GM18907 (cell line): Measurements from ENCODE around the gene MTTP.
A peak's percentile ranks its signal among the peaks of the same experiment; 100 is the strongest.
"Not testable (repeated sequence)": the region's sequence is repeated elsewhere in the genome, so short reads cannot be mapped to it uniquely, and the experiment has no call there.

Experiments used
- ATAC-seq: cut with Tn5 transposase; IDR thresholded peaks from one replicate; pipeline ENCODE4 v1.9.1; 2021; ENCODE audit warnings: mild to moderate bottlenecking, moderate library complexity; ENCODE audit not compliant: unreplicated experiment

Gene MTTP

DNA sequence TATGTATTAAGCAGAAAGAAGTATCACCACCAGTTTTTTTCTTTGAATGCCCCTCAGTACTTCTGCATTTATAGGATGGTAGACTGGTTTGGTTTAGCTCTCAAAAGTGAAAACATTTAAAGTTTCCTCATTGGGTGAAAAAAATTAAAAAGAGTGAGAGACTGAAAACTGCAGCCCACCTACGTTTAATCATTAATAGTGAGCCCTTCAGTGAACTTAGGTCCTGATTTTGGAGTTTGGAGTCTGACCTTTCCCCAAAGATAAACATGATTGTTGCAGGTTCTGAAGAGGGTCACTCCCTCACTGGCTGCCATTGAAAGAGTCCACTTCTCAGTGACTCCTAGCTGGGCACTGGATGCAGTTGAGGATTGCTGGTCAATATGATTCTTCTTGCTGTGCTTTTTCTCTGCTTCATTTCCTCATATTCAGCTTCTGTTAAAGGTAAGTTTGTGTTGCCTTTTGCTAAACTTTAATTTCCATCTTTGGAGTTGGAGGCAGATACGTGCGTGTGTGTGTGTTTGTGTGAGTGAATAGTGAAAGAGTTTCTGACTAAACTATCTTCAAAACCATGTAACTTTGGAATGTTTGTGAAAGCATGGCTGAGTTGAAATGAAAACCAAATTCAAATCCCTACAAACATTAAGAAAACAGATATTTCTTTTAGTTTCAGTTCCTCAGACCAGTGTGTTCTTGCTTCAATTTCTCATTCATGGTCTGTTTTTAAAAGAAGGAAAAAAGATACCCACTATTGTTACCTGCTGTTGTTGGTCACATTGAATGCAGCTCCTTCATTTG, at the start of gene MTTP:
Gene MTTP (plus strand): TSS at position 295 of the 795 bp plus-strand sequence. CDS start 86 bp downstream, at position 381.
- peak; percentile 85 for ATAC-seq

DNA sequence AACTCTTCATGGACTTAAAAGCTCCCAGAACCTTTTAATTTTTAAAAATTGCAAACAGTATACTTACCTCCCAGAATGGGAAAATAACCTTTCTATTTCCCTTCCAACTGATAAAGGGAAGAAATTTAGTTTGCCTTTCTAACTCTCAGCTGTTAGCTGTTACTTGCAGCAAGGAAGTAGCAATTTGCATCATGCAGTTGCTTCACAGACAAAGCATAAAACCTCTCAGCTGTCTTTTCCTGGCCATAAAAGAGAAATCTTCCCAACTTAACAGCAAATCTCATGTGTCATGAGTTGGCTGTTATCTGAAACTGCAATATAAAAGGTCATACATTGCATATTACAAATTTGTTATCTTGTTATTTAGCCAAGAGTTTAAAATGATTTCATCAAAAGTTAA, 45.4 kb upstream of the MTTP start:
- no peak for ATAC-seq

DNA sequence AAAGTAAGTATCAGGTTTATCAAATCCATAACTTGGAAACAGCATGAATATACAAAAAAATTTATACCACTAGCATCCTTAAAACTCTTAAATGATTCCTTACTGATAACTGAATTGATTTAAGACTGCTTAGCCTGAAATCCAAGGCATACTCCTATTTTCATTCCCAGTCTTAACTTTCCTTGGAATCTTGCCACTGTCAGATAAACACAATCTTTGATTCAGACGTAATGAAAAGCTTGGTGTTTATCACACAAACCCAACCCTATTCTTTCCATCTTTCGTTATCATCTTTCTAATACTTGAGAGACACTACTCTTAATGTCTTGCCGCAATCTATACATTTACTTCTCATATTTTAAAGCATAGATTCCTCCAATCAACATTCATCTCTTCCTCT, 44.7 kb upstream of the MTTP start:
- no peak for ATAC-seq

DNA sequence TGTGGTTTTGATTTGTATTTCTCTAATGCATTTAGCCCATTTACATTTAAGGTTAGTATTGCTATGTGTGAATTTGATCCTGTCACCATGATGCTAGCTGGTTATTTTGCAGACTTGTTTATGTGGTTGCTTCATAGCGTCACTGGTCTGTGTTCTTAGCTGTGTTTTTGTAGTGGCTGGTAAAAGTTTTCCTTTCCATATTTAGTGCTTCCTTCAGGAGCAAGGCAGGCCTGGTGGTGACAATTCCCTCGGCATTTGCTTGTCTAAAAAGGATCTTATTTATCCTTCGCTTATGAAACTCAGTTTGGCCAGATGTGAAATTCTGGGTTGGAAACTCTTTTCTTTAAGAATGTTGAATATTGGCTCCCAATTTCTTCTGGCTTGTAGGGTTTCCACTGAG, 39.9 kb upstream of the MTTP start:
- not testable (repeated sequence) for ATAC-seq

DNA sequence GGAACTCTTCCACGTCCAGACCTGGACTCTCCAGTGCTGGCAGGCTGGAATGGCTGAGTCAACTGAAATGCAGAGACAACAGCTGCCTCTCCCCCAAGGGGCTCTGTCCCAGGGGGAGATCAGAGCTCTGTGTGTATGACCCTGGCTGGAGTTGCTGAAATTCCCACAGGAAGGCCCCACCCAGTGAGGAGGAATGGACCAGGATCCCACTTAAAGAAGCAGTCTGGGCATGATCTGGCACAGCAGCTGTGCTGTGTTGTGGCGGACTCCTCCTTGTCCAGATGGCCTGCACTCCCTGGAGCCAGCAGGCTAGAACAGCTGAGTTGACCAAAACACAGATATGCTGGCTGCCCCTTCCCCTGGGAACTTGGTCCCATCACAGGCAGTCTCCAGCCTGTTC, 38.4 kb upstream of the MTTP start:
- ATAC-seq, result no peak

DNA sequence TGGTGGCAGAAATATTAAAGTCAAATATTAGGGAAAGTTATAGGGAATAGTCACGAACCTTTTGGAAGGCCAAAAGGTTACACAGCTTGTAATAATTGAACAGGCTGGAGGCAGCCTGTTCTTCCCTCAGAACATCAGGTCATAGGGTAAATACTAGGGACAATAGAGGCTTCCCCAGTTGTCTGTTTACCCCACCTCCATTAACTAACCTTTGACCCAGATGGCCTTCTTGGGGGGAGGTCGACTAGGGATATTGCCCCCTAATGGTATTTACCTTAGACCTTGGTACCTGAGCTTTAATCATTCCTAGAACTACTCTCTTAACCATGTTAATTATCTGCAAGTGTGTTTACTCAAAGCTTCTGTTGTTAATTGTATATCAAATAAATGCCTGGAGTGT, 37.8 kb upstream of the MTTP start:
- ATAC-seq, result no peak

DNA sequence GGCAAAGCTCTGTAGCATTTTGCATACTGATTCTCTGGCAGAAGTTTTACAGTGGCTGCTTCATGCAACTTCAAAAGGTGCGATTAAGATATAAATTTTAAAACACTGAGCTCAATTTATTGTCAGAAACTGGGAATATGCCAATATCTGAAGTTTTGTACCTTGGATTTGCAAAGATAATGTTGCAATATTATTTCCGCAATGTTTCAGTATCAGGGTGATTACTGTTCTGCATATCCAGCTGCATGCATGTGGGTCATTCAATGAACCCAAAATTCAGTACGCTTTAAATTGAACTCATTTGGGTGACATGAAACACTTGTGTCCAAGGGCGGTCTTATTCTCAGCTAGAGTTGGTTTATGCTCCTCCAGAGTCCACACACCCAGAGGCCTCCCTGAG, 37.0 kb upstream of the MTTP start:
- ATAC-seq, result no peak

DNA sequence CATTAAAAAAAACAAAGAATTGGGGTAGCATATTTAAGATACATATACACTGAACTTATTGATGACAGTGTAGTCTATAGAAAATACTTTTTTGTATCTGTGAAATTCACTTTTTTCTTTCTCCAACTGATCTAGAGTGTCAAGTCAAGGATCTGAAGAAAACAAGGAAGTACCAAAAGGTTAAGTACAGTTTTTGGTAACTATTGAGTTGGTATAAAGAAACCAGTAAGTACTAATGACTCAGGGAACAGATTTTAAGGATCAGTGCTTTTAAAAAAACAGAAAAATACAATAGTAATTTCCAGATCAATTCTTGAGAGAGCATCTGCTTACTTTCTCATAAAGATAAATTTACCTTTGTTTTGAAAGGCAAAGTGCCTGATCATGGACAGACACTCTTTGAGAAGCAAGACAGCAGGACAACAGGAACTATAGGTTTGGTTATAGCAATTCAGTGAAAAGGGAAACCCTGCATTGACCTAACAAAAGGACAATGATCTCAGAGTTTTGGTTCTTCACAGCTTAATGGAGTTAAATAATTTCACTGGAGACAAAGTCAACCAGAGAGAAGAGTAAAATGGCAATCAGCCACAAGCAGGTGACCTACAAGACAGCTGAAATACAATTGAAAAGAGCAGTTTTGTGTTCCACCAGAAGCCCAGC, 34.2 kb upstream of the MTTP start:
- ATAC-seq, result no peak

DNA sequence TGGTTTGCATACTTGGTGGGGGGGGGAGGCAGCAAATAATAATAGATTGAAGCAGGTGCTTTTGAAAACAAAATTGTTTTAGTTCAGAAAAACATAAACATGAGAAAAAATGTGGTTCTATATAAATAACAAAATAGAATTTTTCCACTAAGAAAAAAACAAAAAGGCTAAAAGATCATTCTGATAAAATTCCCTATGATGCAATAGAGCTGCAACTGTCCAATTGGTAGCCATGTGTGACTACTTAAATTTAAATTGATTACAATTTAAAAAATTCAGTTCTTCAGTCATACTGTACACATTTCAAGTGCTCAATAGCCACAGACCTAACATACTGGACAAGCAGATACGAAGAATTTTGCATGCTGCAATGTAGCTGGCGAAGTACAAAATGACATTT, 21.8 kb upstream of the MTTP start:
- no peak for ATAC-seq

DNA sequence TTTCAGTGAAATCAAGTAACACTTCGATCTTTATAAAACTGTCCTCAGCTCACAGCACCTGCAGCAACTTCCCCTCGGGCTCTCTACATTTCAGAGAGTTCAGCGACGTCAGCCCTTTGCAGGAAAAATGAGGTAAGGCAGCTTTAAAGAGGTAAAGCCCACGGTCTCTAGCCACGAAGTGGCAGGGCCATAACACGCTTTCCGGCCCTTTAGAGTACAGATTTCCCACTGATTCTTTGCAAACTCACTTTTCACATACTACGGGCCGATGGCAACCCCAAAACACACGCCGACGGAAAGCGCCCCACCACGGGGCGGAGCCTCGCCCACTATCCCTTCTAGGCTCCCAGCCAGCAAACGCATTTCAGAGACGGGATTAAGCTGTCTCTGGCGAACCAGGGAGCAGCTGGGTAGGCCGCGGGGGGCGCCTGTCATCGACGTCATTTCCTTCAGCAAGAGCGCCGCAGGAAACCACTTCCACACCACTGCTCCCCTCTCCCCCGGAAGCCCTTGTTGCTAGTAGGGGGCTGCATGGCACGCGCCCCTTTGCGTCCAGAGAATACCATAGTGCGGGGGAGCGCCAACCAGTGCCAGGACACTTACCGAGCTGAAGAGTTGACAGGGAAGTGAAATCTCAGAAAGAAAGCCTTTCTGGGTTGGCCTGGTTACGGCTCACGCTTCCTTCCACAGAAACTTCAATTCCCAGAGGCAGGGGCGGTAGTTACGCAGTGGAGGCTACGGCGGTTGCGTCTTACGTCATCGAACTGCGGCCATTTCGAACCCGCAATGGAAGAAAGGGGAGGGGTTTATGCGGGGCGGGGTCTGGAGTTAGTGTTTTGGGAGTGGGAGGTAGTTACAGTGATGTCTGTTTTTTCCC, 11.1 kb upstream of the MTTP start, which contains the start of gene TRMT10A:
Gene TRMT10A (minus strand): TSS at position 730 of the 877 bp plus-strand sequence. CDS start 4,701 bp downstream, outside the sequence.
- ATAC-seq, result peak; percentile 96

DNA sequence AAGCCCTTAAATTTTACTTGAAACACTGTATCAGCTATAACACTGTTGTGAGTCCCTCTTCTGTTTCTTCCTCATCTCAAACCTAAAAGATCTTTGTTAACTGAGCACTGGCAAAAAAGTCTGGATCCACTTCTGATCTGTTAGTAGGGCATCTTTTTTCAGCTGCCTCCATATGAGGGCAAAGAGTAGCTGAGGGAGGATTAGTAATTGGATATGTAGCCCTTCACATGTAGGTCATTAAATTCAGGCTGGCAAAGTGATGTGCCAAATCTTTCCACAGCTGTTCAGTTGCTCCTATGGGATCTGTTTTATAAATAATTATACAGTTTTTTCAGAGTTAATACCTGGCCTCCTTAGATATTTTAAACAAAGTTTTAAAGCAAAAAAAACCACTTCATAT, 9.7 kb upstream of the MTTP start:
- ATAC-seq, result no peak

DNA sequence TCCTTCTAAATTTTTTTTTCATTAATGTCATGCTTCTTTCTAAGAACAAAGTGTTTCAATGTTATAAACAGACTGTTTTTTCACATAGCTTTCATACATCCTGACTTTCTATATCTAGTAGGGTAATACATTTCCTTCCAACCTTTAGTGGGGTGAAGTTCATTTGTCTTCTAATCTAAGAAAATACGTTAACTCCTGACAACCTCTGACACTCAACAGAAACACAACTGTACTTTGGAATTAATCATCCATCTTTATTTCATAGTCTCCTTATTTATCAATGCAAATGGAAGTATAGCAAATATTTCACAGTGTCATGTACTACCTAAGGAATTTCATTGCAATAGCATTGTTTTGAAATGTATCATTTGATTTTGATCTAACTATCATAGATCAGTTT, 2.7 kb upstream of the MTTP start:
- ATAC-seq, result no peak

DNA sequence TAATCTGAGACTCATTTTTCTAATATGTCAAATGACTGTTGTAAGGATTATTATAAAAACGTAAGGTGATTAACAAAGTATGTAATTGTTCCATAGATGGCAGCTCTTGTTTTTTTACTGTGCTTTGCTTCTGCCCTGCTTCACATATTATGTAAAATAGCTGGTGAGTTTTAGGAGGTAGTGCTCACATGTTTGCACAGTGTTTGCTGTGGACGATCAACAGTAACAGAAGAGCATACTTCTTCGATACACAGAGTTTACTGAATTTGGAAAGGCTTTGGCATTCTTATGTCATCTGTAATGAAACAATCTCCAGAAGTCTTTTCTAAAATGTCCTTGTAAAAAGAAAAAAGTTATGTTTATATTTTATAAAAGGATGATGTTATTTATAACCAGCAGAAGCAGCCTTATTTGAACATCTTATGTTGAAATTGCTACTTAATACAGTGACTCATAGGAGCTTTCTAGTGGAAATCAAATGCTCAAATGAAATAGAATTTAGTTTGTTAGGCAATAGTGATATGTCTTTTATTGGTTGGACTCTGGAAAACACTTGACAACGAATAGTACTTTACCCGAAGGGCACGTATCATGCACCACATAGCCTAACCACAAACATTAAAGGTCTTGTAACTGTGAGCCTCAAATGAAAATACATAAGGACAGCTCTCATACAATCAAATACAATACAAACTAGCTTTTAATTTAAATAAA, 1.9 kb upstream of the MTTP start:
- no peak for ATAC-seq

DNA sequence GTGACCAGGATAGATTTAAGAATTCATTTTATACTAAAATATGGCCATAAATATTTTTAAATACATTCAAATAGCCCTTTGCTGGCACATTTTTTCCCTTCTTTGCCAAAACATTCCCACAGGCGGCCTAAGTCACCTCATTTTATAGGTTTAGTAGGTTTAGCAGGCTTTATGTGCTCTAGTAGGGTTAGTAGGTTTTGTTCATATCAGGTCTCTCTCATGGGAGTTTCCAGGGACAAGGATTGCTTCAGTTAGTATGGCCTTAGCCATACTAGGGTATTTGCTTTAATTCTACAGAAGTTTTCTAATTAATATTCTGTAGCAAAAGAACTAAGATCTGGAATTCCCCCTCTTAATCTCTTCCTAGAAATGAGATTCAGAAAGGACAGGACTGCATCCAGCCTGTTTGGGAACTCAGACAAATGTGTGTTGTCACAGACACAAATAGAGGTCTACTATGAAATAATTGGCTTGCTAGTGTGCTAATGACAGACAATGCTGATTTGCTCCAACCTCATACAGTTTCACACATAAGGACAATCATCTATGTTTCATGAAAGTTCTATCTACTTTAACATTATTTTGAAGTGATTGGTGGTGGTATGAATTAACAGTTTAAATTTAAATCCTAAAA, 772 bp upstream of the MTTP start:
- no peak for ATAC-seq

DNA sequence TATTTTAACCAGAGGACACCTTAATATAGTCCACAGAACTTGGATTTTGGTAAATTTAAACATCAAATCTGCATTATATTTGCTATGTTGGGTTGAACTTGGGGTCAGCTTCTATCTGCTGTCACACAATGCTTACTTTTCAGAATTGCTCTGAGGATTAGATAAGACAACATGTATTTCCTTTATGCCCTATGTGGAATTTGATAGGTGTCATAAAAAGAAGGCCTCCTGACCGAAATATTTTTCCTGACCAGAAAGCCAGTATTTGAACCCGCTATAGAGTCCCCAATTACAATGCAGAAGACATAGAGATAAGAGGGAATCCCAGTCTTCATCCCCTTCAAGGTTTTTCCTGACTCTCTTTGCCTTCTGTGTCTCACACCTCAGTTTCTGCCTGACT, 4.1 kb downstream of the MTTP start:
- ATAC-seq, result no peak

DNA sequence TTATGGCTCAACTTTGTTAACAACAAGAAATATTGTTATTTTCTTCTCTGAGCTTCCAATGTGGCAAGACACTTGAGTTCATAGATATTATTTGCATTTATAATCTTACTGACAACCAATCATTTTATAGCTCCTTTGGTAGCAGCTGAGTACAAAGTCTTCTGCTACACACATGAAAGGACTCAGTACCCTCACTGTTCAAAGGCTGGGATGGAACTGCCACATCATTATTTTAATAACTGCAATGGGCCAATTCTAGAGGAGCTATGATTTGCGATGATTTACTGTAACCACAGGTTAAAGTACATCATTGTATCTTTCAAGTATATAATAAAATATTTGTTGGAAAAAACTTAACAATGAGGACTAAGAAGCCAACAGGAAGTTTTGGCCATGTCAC, 10.9 kb downstream of the MTTP start:
- ATAC-seq, result no peak

DNA sequence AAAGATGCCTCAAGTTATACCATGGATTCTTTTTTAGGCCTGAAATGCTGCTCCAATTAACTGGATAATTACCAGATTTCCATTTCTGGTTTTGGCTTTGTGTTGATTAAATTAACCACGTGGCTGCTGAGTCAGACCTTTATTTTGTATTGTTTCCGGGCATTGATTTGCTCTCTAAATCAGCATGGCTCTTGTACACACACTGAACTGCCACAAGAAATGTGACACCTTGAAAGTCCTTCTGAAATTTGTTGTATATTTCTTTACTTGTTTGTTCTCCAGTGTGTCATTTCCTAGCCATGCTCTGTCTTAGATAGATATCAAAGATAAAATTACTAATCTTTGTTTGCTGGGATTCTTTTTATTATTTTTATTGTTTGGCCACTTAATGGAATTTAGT, 11.7 kb downstream of the MTTP start:
- ATAC-seq, result no peak

DNA sequence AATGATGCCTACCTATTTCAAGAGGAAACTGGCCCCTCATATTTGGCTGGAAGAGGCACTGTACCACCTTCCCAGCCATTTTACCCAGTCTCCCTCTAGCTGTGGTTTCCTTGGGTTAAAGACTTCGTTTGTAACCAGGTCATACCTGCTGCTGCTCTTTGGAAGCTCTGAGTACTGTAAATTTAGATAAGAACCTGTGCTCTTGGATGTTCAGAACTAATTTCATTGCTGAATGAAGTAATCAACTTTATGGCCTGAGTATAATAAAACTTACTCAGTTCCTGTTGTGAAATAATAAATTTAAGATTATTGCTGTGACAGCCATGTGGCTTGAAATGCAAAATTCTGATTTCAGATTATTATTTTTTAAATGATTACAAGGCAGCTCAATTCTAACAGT, 12.2 kb downstream of the MTTP start:
- no peak for ATAC-seq

DNA sequence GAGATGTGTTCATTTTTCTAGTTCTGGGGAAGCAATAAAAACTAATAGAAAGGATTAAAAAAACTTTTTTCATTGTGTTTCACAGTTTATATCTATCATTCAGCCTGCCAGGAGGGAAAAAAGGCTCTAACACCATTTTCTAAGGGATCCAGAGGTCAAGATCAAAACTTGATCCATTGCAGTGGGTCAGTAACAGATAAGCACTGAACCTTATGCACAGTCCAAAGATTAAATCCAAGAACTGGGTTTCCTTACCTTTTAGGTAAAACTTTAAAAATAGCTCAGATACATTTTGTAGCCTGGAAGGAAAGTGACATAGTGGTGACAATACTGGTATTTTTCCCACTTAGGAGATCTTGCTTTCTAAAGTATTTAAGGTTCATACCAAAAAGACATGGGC, 12.7 kb downstream of the MTTP start:
- ATAC-seq, result no peak

DNA sequence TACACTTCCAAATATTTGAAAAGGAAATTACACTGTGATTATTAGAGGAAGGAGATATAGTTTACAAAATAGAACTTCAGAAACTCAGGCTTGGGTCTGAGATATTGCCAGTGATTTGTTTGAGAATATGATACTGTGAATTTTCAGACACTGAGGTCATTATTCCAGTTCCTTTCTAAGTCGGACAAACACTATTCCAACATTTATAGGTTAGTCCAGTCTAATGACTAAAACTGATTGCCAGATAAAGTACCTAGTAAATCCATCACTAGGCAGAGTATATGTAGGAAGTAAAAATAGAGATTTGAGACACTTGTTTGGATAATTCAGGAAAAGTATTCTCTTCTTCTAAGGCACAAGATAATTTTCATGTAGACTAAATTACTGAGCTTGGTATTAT, 13.2 kb downstream of the MTTP start:
- ATAC-seq, result no peak
